Measurements from ENCODE around the gene LRRC49. TPM values are rescaled to one million over a fixed set of nuclear protein-coding genes. Genes with fewer than 3 reads are reported as not detected.

Gene LRRC49, protein sequence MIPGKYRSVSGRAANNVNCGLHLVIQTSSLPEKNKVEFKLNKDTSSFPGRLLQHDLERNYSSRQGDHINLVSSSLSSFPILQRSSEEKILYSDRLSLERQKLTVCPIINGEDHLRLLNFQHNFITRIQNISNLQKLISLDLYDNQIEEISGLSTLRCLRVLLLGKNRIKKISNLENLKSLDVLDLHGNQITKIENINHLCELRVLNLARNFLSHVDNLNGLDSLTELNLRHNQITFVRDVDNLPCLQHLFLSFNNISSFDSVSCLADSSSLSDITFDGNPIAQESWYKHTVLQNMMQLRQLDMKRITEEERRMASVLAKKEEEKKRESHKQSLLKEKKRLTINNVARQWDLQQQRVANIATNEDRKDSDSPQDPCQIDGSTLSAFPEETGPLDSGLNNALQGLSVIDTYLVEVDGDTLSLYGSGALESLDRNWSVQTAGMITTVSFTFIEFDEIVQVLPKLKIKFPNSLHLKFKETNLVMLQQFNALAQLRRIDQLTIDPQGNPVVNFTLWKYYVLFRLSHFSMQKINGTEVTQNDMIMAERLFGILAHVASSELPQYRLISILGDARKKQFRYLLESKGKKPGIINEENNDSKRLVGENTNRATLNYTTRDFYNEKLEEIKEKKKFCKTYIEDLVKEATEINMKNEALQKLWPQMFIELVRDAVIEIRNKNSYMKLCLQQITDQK
- 4.1 to 4.9 TPM (median 4.3 TPM) in 5 replicates for total RNA-seq (2022; extraction: Qiagen RNA extraction; ENCODE audit: low read depth)

DNA sequence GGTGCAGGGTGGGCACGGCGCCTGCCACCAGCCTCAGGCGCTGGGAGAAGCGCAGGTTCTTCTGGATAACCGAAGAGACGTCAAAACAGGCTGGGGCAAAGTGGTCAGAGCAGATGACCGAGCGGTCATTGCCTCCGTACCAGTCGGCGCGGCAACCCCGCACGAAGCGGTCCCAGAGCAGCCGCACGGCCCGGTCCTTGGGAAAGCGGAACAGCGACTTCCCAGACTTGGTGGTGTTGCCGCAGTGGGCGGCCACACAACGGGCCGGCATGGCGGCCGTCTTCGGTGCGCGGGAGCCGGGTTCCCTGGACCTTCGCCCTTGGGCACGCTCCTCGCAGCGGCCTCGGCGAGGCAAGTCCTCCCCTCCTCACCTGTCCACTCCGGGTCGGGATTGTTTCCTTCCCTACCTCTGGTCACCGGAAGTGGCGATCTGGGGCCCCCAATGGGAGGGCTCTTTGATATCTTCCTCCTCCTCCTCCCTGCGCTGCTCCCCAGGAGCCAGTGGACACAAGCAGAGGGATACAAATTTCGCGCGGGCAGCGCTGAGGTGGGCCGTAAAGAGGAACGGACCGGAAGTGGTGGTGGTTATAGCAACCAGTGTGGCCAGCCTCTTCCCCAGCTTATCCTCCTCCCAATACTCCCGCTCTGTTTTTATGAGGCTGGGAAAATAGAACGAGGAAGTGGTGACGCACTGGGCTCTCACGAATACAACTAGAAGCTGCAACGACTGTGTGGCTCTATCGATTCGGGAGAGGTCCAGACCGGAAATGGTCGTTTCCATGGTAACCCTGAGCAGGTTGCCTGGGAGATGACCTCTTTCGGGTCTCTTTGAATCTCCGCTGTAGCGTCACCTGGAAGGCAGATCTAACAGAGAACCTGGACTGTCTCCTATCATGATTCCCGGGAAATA is at the start of gene LRRC49, which contains the start of gene THAP10:
Gene LRRC49, plus strand, starts transcription at position 825 of the 910 bp plus-strand sequence. Its CDS starts 69 bp downstream, at position 894.
Gene THAP10, minus strand, starts transcription at position 432 of the 910 bp plus-strand sequence. Its CDS starts 161 bp downstream, at position 271.

DNA sequence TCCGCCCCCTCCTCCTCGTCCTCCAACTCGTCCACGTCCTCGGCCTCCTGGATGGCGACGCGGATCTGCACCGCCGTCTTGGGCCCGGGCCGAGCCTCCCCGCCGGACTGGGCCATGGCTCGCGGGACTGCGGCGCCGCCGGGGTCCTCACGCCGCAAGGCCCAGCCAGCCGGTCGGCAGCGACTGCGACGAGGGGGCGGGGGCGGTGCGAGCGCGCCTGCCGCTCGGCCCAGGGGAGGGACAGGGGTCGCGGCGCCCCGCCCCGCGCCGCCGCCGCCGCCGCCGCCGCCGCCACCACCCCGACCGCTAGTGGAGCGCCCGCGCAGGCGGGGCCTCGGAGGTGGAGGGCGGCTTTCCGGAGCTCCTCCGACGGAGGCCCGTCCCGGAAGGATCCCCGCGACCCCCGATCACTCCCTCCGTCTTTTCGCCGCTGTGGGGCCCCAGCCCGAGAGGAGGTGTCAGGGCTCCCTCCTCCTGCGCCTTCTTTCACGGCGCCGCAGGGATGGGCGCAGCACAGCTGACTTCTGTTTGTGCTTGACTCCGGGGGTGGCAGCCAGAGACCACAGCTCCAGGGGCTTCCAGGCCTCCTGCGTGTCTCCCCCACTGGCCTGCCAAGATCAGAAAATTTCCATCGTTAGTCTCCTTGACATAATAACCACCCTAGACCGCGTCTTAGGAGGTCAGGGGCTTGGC is 38.5 kb upstream of the LRRC49 start, which contains the start of gene LARP6:
Gene LARP6, minus strand, starts transcription at position 185 of the 693 bp plus-strand sequence. Its CDS starts 69 bp downstream, at position 116.

Other genes with a start within 250 kb of the LRRC49 start
- 27.8 to 48.7 TPM (median 39.4 TPM) in 5 replicates for gene UACA, start 129.3 kb upstream of the LRRC49 start, total RNA-seq (2022; extraction: Qiagen RNA extraction; ENCODE audit: low read depth)
- gene LARP6, start 38.7 kb upstream of the LRRC49 start, total RNA-seq (2022; extraction: Qiagen RNA extraction; ENCODE audit: low read depth): 49.1 to 81.0 TPM (median 74.9 TPM) in 5 replicates
- gene THAP10, start 393 bp upstream of the LRRC49 start, total RNA-seq (2022; extraction: Qiagen RNA extraction; ENCODE audit: low read depth): 3.7 to 6.3 TPM (median 4.8 TPM) in 5 replicates
- gene THSD4, start 222.6 kb downstream of the LRRC49 start, total RNA-seq (2022; extraction: Qiagen RNA extraction; ENCODE audit: low read depth): 19.4 to 29.2 TPM (median 26.4 TPM) in 5 replicates

All from A549 treated with GW870086 at 1 μM for 4 hours (cell line).